Transverse colon (tissue), 4 donors: ENCODE measurements around the gene ZNF862. TPM values are rescaled to one million over a fixed set of nuclear protein-coding genes. Genes with fewer than 3 reads are reported as not detected.

Experiments
- DNase-seq: peaks from one replicate; pipeline ENCODE4 v3.0.0-alpha.2; 2019
- H3K27ac ChIP-seq, 4 donors: fragments of 200-600 bp; sonication (generic); 2 replicates each; pipeline ENCODE4 v1.5.1; 2016 to 2018; ENCODE audit warnings: inconsistent platforms in 4 of 4
- H3K27me3 ChIP-seq: fragments of 200-600 bp; sonication (generic); 2 replicates; pipeline ENCODE4 v1.5.1; 2017; ENCODE audit warnings: inconsistent platforms
- H3K36me3 ChIP-seq, 4 donors: fragments of 200-600 bp; sonication (generic); 2 replicates each; pipeline ENCODE4 v1.5.1; 2017 to 2019; ENCODE audit warnings: inconsistent platforms in 4 of 4
- H3K4me1 ChIP-seq, 4 donors: fragments of 200-600 bp; sonication (generic); 2 replicates each; pipeline ENCODE4 v1.5.1; 2017 to 2020; ENCODE audit warnings: inconsistent platforms in 4 of 4
- H3K4me3 ChIP-seq, 4 donors: fragments of 200-600 bp; sonication (generic); 1 replicate in 1 of 4; 2 replicates in 3 of 4; pipeline versions ENCODE4 v1.5.1 to v1.6.1; 2017 to 2019; ENCODE audit warnings: inconsistent platforms in 4 of 4
- H3K9me3 ChIP-seq, 2 donors: fragments of 200-600 bp; sonication (generic); 2 replicates each; pipeline ENCODE4 v1.5.1; 2017 to 2019; ENCODE audit warnings: inconsistent platforms in 2 of 2
- EP300 ChIP-seq: sonication (generic); formaldehyde crosslinking; IDR thresholded peaks from one replicate; pipeline ENCODE4 v1.6.1; 2017; ENCODE audit warnings: antibody characterized with exemption, low read depth
- POLR2A ChIP-seq: fragments of 450-650 bp; IDR thresholded peaks from one replicate; pipeline ENCODE4 v1.6.1; 2016; ENCODE audit warnings: antibody characterized with exemption, mild to moderate bottlenecking, moderate library complexity
- POLR2AphosphoS5 ChIP-seq, 3 donors: sonication (generic); formaldehyde crosslinking; IDR thresholded peaks; one replicate each; pipeline ENCODE4 v1.6.1; 2016; ENCODE audit warnings: antibody characterized with exemption in 3 of 3
- WGBS, 2 donors: methylation state at CpG; one replicate each; pipeline ENCODE4 v1.1.5; 2018; ENCODE audit warnings: low coverage in 1 of 2; 5-methylcytosine and 5-hydroxymethylcytosine counted together
- in situ Hi-C, 4 donors: fragments of 200-750 bp; cut with MboI; loops; one replicate each; pipeline versions ENCODE4 v1.15.0 to v1.15.1; 2017; ENCODE audit warnings: low sequenced_read_pairs in 3 of 4, low pct_ligation_motif_present in 1 of 4, low pct_unique_long_range_greater_than_20kb in 1 of 4
- intact Hi-C: fragments of 100-400 bp; cut with DNase I; formaldehyde crosslinking; loops from one replicate; pipeline ENCODE4 v1.15.1; 2023; ENCODE audit warnings: low total_unique reads
- total RNA-seq, 4 donors: library from RNA; depleted of rRNA; stranded (reverse); fragments of >200 nt; gene quantifications; one replicate each; pipeline ENCODE4 v1.1.0, GENCODE V29; 2016
- TF ChIP-seq, protein P1 (sequence below), 5 experiments: fragments of 200-600 bp in 3 of 5; fragments of 450-650 bp in 2 of 5; sonication (generic) in 3 of 5; IDR thresholded peaks; 1 replicate in 2 of 5; 2 replicates in 3 of 5; pipeline ENCODE4 v1.5.1; 2016 to 2017; ENCODE audit warnings: antibody characterized with exemption in 5 of 5, inconsistent platforms in 3 of 5, mild to moderate bottlenecking in 2 of 5, moderate library complexity in 1 of 5

ZNF862 gene
- total RNA-seq, 4 donors from 2014 or later: 12.7 to 23.5 (median 17.6) TPM

DNA sequence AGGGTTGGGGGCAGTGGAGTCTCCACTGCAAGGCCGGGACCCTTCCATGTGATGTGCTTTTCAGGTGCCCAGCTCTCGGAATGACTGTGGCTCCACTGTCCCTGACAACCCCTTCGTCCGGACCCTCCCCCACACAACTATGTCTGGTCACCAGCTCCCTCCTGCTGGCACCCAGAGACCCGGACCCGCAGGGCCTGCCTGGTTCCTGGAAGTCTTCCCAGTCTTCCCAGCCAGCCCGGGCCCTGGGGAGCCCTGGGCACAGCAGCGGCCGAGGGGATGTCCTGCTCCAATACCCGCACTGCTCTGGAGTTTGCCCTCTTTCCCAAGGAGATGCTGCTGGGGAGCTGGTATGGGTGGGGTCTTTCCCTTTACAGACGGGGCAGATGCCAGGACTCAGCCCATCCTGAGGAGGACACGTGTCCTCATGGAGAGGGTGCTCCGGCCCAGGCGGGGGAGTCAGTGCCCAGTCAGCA, 41.1 kb downstream of the ZNF862 start:
- intact Hi-C loops (no loop called here), in situ Hi-C loops (no loop called here)
- no peak for TF ChIP-seq POLR2A
- TF ChIP-seq, protein P1, sequence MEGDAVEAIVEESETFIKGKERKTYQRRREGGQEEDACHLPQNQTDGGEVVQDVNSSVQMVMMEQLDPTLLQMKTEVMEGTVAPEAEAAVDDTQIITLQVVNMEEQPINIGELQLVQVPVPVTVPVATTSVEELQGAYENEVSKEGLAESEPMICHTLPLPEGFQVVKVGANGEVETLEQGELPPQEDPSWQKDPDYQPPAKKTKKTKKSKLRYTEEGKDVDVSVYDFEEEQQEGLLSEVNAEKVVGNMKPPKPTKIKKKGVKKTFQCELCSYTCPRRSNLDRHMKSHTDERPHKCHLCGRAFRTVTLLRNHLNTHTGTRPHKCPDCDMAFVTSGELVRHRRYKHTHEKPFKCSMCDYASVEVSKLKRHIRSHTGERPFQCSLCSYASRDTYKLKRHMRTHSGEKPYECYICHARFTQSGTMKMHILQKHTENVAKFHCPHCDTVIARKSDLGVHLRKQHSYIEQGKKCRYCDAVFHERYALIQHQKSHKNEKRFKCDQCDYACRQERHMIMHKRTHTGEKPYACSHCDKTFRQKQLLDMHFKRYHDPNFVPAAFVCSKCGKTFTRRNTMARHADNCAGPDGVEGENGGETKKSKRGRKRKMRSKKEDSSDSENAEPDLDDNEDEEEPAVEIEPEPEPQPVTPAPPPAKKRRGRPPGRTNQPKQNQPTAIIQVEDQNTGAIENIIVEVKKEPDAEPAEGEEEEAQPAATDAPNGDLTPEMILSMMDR (IDR thresholded peaks at IDR 0.05): no peak
- TF ChIP-seq POLR2AphosphoS5 (IDR thresholded peaks at IDR 0.05): no peak
- TF ChIP-seq EP300: no peak
- Histone ChIP-seq H3K4me1 (peaks cover under 1 to 29% (median 5%) of the 10 kb centered on the region in 4 donors), H3K27me3 (no peaks in the 10 kb centered on the region), H3K27ac (no peak overlapping the region), H3K9me3 (no peaks in the 10 kb centered on the region), H3K4me3 (no peak overlapping the region), H3K36me3 (no peaks in the 10 kb centered on the region)
- DNase-seq: no peak
- WGBS, 2 donors: 92% methylated on average over 13 of the region's 14 CpGs; no CpG with 5 or more reads in 1 of the 2 donors

DNA sequence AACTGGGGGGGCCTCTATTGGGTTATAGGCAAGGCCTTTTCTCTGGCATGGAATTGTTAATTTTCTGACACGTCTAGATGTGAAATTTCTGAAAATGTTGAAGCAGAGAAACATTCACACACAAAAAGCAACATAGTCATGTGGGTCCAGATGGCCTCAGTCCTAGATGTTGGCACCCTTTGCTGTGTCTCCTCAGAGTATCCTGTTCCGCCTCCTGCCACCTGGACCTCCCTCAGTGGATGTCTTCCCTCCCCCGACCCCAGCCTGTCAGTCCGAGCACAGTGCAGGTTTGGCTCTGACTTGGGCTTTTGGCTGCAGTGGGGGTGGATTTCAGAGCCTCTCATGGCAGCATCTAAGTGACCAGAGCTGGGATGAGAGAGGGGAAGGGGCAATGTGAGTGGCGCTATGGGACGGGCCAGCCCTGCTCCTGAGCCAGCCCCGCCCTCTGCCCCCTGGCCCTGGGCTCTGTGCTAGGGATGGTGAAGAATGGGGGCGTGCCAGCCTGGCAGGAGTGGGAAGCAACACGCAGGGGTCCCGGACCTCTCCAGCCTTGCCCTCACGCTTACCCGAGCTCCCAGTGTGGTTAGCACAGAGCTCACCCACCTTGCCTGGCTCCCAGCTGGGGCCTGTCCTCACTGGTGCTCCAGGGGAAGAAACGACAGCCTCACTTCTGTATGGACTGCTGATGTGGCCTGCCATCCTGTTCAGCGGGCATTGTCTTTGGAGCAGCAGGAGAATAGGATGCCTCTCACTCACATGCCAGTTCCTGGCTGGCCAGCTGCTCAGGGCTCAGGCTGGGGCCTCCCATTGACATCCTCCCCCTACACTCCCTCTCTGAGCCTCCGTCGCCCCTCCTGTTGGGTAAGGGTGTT, 41.8 kb downstream of the ZNF862 start:
- no peak for DNase-seq
- in situ Hi-C loops (no loop called here), intact Hi-C loops (no loop called here)
- Histone ChIP-seq H3K27me3 (no peaks in the 10 kb centered on the region), H3K27ac (no peak overlapping the region), H3K4me1 (peaks cover 0 to 24% (median 2%) of the 10 kb centered on the region in 4 donors), H3K4me3 (no peak overlapping the region), H3K36me3 (no peaks in the 10 kb centered on the region), H3K9me3 (no peaks in the 10 kb centered on the region)
- WGBS, 2 donors: 70 to 93% methylated on average over 2 to 16 of the region's 16 CpGs
- TF ChIP-seq POLR2A: no peak
- TF ChIP-seq, protein P1 (IDR thresholded peaks at IDR 0.05): no peak
- TF ChIP-seq POLR2AphosphoS5 (IDR thresholded peaks at IDR 0.05): no peak
- no peak for TF ChIP-seq EP300

DNA sequence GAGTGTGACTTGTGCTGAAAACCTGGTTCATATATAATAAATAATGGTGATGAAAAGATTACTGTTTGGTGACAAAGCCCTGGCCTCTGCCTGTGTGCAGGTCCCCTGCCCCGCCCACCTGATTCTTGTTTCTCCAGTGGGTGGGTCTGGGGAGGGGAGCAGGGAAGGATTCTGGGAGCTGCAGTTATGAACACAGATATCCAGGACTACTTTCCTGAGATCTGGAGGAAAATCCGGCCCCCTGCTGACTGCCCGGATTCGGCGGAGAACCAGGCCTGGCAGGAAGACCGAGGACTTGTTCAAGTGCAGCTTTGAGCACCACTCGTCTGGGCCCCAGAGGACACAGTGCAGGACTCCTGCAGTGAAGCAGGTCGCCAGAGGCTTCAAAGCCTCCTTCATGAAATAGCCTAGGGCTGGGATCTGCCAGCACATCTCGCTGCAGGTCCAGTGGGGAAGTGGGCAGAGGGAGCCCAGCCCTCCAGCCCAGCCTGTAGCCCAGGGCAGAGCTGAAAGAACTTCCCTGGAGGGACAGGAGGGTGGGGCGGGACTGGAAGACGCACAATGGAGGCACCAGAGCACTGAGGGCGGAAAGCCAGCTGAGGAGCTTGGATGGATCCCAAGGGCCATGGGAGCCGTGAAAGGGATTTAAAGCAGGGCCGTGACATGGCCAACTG, 42.6 kb downstream of the ZNF862 start:
- Histone ChIP-seq H3K4me3 (no peak overlapping the region), H3K36me3 (no peaks in the 10 kb centered on the region), H3K4me1 (peaks cover 0 to 24% (median 2%) of the 10 kb centered on the region in 4 donors), H3K9me3 (no peaks in the 10 kb centered on the region), H3K27me3 (no peaks in the 10 kb centered on the region), H3K27ac (no peak overlapping the region)
- intact Hi-C loops (no loop called here), in situ Hi-C loops (no loop called here)
- WGBS, 2 donors: 79% methylated on average over 14 of the region's 14 CpGs; no CpG with 5 or more reads in 1 of the 2 donors
- TF ChIP-seq POLR2A (no peak), POLR2AphosphoS5 (IDR thresholded peaks at IDR 0.05) (no peak), EP300 (no peak)
- TF ChIP-seq, protein P1 (IDR thresholded peaks at IDR 0.05): no peak
- DNase-seq: no peak
